Measurements from ENCODE around the gene PLD3.

DNA sequence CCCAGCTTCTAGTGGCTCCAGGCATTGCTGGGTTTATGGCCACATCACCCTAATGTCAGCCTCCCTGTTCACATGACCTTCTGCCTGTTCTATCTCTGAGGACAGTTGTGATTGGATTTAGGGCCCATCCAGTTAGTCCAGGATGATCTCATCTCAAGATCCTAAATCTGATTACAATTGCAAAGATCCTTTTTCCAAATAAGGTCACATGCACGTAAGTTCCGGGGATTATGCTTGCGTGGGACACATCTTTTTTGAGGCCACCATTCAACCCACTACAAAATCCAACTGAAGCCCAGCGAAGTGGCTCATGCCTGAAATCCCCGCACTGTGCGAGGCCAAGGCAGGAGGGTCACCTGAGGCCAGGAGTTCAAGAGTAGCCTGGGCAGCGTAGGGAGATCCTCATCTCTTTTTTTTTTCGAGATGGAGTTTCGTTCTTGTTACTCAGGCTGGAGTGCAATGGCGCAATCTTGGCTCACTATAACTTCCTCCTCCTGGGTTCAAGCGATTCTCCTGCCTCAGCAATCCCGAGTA is 12.3 kb downstream of the PLD3 start:
- TF ChIP-seq, protein P1, sequence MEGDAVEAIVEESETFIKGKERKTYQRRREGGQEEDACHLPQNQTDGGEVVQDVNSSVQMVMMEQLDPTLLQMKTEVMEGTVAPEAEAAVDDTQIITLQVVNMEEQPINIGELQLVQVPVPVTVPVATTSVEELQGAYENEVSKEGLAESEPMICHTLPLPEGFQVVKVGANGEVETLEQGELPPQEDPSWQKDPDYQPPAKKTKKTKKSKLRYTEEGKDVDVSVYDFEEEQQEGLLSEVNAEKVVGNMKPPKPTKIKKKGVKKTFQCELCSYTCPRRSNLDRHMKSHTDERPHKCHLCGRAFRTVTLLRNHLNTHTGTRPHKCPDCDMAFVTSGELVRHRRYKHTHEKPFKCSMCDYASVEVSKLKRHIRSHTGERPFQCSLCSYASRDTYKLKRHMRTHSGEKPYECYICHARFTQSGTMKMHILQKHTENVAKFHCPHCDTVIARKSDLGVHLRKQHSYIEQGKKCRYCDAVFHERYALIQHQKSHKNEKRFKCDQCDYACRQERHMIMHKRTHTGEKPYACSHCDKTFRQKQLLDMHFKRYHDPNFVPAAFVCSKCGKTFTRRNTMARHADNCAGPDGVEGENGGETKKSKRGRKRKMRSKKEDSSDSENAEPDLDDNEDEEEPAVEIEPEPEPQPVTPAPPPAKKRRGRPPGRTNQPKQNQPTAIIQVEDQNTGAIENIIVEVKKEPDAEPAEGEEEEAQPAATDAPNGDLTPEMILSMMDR (IDR thresholded peaks at IDR 0.05): no peak
- TF ChIP-seq ZFX (IDR thresholded peaks at IDR 0.05; ENCODE audit: borderline replicate concordance): no peak

Data from 22Rv1 (cell line).